HEK293 (cell line): Measurements from ENCODE around the gene SEC22C.

Experiments
- YY1 ChIP-seq: fragments of 450-650 bp; formaldehyde crosslinking; IDR thresholded peaks from 2 replicates; pipeline ENCODE4 v1.5.1; 2018; ENCODE audit warnings: missing biosample characterization, missing genetic modification characterization
- ZBTB49 ChIP-seq: fragments of 450-650 bp; formaldehyde crosslinking; IDR thresholded peaks from 2 replicates; pipeline ENCODE4 v1.5.1; 2016; ENCODE audit warnings: missing biosample characterization, missing genetic modification characterization, low read depth

GRCh38 chr3:42517117-42517516 is 64.7 kb downstream of the SEC22C start:
- TF ChIP-seq ZBTB49 (no peak), YY1 (tag by site-specific recombination) (no peak)
